PC-3 (cell line): ENCODE measurements around the gene MRC2.

ENCODE experiments used
- EZH2 ChIP-seq: fragments of 300-600 bp; sonication (generic); IDR thresholded peaks from one replicate; pipeline ENCODE4 v1.6.1; 2017; ENCODE audit warnings: antibody characterized with exemption, mild to moderate bottlenecking, low read length; ENCODE audit not compliant: unreplicated experiment
- EZH2phosphoT487 ChIP-seq: fragments of 300-600 bp; sonication (generic); IDR thresholded peaks from 2 replicates; pipeline ENCODE4 v1.6.1; 2018; ENCODE audit warnings: mild to moderate bottlenecking, antibody characterized with exemption, low read length, borderline replicate concordance
- TF ChIP-seq, protein P1 (sequence below): fragments of 300-600 bp; sonication (generic); conservative IDR thresholded peaks from 2 replicates; pipeline ENCODE4 v1.5.1; 2017; ENCODE audit warnings: antibody characterized with exemption, low read depth, mild to moderate bottlenecking, low read length

- TF ChIP-seq, protein P1, sequence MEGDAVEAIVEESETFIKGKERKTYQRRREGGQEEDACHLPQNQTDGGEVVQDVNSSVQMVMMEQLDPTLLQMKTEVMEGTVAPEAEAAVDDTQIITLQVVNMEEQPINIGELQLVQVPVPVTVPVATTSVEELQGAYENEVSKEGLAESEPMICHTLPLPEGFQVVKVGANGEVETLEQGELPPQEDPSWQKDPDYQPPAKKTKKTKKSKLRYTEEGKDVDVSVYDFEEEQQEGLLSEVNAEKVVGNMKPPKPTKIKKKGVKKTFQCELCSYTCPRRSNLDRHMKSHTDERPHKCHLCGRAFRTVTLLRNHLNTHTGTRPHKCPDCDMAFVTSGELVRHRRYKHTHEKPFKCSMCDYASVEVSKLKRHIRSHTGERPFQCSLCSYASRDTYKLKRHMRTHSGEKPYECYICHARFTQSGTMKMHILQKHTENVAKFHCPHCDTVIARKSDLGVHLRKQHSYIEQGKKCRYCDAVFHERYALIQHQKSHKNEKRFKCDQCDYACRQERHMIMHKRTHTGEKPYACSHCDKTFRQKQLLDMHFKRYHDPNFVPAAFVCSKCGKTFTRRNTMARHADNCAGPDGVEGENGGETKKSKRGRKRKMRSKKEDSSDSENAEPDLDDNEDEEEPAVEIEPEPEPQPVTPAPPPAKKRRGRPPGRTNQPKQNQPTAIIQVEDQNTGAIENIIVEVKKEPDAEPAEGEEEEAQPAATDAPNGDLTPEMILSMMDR = peak; percentile 30; the same call in 1 of the 2 replicates
- no peak for TF ChIP-seq EZH2
- TF ChIP-seq EZH2phosphoT487 = no peak
Observed at GRCh38 chr17:62727916-62728672, 100.6 kb downstream of the MRC2 start.
